Natural killer cell (primary cell): ENCODE data around the gene SHB. TPM values are rescaled to one million over a fixed set of nuclear protein-coding genes. Genes with fewer than 3 reads are reported as not detected.

Experiments used
- ATAC-seq, 3 donors: fragments of 150-1000 bp in 2 of 3; fragments of 200-7000 bp in 1 of 3; cut with Tn5 transposase; 1 replicate in 1 of 3; 2 replicates in 2 of 3; pipeline ENCODE4 v1.10.0; 2021; ENCODE audit warnings: mild to moderate bottlenecking in 2 of 3, moderate library complexity in 2 of 3
- DNase-seq, 2 donors: peaks; one replicate each; pipeline versions ENCODE4 v3.0.0 to v3.0.0-alpha.2; 2013 to 2021; ENCODE audit warnings: mixed read lengths in 1 of 2
- H3K27ac ChIP-seq: one replicate; pipeline ENCODE4 v1.5.1; 2013; ENCODE audit warnings: mild to moderate bottlenecking, low read length
- H3K27me3 ChIP-seq: one replicate; pipeline ENCODE4 v1.6.1; 2013; ENCODE audit warnings: low read length; ENCODE audit not compliant: control insufficient read depth, insufficient read depth
- H3K36me3 ChIP-seq: one replicate; pipeline ENCODE4 v1.6.1; 2013; ENCODE audit warnings: low read length; ENCODE audit not compliant: control insufficient read depth, insufficient read depth
- H3K4me1 ChIP-seq: one replicate; pipeline ENCODE4 v1.6.1; 2013; ENCODE audit warnings: low read length; ENCODE audit not compliant: control insufficient read depth, insufficient read depth
- H3K4me3 ChIP-seq: one replicate; pipeline ENCODE4 v1.5.1; 2013; ENCODE audit warnings: low read length
- H3K9me3 ChIP-seq: one replicate; pipeline ENCODE4 v1.6.1; 2013; ENCODE audit warnings: low read length; ENCODE audit not compliant: control insufficient read depth, insufficient read depth
- H3K27ac Mint-ChIP-seq, 2 donors: one replicate each; pipeline ENCODE4 v1.8.0; 2022; ENCODE audit warnings: mild to moderate bottlenecking in 2 of 2, mixed read lengths in 2 of 2, moderate library complexity in 1 of 2
- H3K27me3 Mint-ChIP-seq, 2 donors: one replicate each; pipeline ENCODE4 v1.8.0; 2022; ENCODE audit warnings: low read depth in 2 of 2, mixed read lengths in 2 of 2
- H3K36me3 Mint-ChIP-seq: one replicate; pipeline ENCODE4 v1.8.0; 2022; ENCODE audit warnings: mixed read lengths
- H3K4me1 Mint-ChIP-seq, 2 donors: one replicate each; pipeline ENCODE4 v1.8.0; 2022; ENCODE audit warnings: mixed read lengths in 2 of 2
- H3K4me3 Mint-ChIP-seq: one replicate; pipeline ENCODE4 v1.8.0; 2022; ENCODE audit warnings: mild to moderate bottlenecking, moderate library complexity, mixed read lengths
- H3K9me3 Mint-ChIP-seq, 2 donors: one replicate each; pipeline ENCODE4 v1.8.0; 2022; ENCODE audit warnings: mixed read lengths in 2 of 2
- WGBS: methylation state at CpG from one replicate; pipeline ENCODE4 v1.1.7; 2013; ENCODE audit warnings: missing lambda C conversion rate; ENCODE audit not compliant: insufficient coverage; 5-methylcytosine and 5-hydroxymethylcytosine counted together
- intact Hi-C: fragments of 100-400 bp; cut with micrococcal nuclease; formaldehyde crosslinking; loops from one replicate; pipeline ENCODE4 v1.14.2; 2022
- total RNA-seq, 4 donors: library from RNA; stranded (reverse); fragments of 120-200 nt in 1 of 4; gene quantifications; one replicate each; pipeline versions ENCODE4 v1.2.3 to v1.2.4, GENCODE V29; 2013 to 2022
- TF ChIP-seq, protein P1 (sequence below): fragments of 200-600 bp; IDR thresholded peaks from one replicate; pipeline ENCODE4 v1.8.0; 2022; ENCODE audit warnings: antibody characterized with exemption

SHB gene
- total RNA-seq, 3 donors from 2014 or later (not counting 1 experiment from before 2014, with no cell fraction given), result 2.7 to 7.1 (median 2.9) TPM

DNA sequence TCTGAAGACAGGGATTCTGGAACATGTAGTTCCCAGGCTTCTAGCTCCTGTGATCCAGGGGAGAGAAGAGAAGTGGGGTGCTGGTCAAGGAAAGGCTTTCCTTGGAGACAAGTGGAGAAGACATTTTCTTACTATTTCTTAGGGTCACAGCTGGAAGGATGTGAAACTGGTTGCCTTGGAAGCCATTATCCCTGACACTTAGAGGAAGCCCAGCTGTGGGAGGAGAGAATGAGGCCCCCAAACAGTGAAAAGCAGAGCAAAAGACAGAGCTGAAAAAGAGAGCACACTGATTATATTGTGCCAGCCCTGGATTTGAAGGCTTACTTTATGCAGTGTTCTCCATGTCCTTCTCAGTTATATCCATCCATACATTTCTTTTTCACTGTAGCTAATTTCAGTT, 17.5 kb upstream of the SHB start:
- ATAC-seq (no peak), DNase-seq (no peak)
- H3K9me3 Mint-ChIP-seq, result no peaks in the 10 kb centered on the region
- TF ChIP-seq, protein P1, sequence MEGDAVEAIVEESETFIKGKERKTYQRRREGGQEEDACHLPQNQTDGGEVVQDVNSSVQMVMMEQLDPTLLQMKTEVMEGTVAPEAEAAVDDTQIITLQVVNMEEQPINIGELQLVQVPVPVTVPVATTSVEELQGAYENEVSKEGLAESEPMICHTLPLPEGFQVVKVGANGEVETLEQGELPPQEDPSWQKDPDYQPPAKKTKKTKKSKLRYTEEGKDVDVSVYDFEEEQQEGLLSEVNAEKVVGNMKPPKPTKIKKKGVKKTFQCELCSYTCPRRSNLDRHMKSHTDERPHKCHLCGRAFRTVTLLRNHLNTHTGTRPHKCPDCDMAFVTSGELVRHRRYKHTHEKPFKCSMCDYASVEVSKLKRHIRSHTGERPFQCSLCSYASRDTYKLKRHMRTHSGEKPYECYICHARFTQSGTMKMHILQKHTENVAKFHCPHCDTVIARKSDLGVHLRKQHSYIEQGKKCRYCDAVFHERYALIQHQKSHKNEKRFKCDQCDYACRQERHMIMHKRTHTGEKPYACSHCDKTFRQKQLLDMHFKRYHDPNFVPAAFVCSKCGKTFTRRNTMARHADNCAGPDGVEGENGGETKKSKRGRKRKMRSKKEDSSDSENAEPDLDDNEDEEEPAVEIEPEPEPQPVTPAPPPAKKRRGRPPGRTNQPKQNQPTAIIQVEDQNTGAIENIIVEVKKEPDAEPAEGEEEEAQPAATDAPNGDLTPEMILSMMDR, result no peak
- Histone ChIP-seq H3K36me3 (no peaks in the 10 kb centered on the region), H3K9me3 (no peaks in the 10 kb centered on the region), H3K27ac (no peak overlapping the region), H3K4me1 (no peaks in the 10 kb centered on the region), H3K27me3 (no peaks in the 10 kb centered on the region), H3K4me3 (no peak overlapping the region)
- H3K27me3 Mint-ChIP-seq, result peaks cover 13 to 22% of the 10 kb centered on the region in 2 donors
- no peak overlapping the region for H3K27ac Mint-ChIP-seq
- H3K4me1 Mint-ChIP-seq, result peaks cover 5 to 6% of the 10 kb centered on the region in 2 donors
- intact Hi-C loops, result no loop called here
- H3K36me3 Mint-ChIP-seq, result no peaks in the 10 kb centered on the region
- no peak overlapping the region for H3K4me3 Mint-ChIP-seq

DNA sequence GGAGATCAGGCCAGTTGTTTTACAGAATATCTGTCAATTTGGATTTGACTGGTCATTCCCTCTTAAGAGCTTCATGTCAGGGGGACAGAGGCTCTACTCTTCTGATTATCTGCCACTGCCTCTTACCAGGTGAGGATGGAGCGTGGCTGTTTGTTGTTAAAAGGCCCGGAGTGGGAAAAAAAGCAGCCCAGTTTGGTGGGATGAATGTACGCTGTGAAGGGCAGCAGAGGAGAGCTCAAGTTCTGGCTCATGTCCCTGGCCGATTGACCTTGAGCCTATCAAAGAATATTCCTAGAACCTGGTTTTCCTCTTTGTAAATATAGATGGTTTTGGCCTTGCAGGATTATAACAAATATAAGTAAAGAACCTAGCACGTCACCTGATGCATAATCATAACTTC, 16.3 kb upstream of the SHB start:
- H3K27me3 ChIP-seq, result no peaks in the 10 kb centered on the region
- no peak overlapping the region for H3K27ac ChIP-seq
- no peaks in the 10 kb centered on the region for H3K36me3 ChIP-seq
- intact Hi-C loops, result no loop called here
- DNase-seq (no peak), ATAC-seq (no peak)
- H3K27me3 Mint-ChIP-seq, result peaks cover 6 to 22% of the 10 kb centered on the region in 2 donors
- no peak overlapping the region for H3K4me3 Mint-ChIP-seq
- WGBS, result 77% methylated on average over 5 of the region's 5 CpGs
- no peaks in the 10 kb centered on the region for H3K36me3 Mint-ChIP-seq
- H3K4me3 ChIP-seq, result no peak overlapping the region
- peaks cover 5 to 6% of the 10 kb centered on the region in 2 donors for H3K4me1 Mint-ChIP-seq
- TF ChIP-seq, protein P1, result no peak
- H3K27ac Mint-ChIP-seq, result no peak overlapping the region
- no peaks in the 10 kb centered on the region for H3K9me3 ChIP-seq
- H3K4me1 ChIP-seq, result no peaks in the 10 kb centered on the region
- H3K9me3 Mint-ChIP-seq, result no peaks in the 10 kb centered on the region

DNA sequence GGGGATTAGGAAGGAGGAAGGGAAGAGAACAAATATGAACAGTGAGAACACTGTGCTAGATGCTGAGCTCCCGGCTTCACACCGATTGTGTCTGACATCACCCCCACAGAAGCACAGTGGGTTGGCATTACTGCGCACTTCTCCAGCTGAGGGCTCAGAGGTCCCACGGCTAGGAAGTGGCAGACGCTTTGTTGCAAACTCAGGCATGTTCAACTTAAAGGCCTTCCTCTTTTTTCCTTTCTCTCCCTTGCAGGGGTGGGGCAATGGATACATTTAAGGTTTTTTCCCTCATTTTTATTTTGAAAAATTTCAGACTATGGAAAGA, 15.5 kb upstream of the SHB start:
- no peaks in the 10 kb centered on the region for H3K27me3 ChIP-seq
- H3K36me3 ChIP-seq, result no peaks in the 10 kb centered on the region
- H3K4me1 Mint-ChIP-seq, result peaks cover 5 to 6% of the 10 kb centered on the region in 2 donors
- H3K4me3 ChIP-seq, result no peak overlapping the region
- ATAC-seq, result no peak
- no peak overlapping the region for H3K27ac ChIP-seq
- intact Hi-C loops, result no loop called here
- no peaks in the 10 kb centered on the region for H3K36me3 Mint-ChIP-seq
- no peak for DNase-seq
- no peak overlapping the region for H3K4me3 Mint-ChIP-seq
- no peaks in the 10 kb centered on the region for H3K4me1 ChIP-seq
- no peaks in the 10 kb centered on the region for H3K9me3 Mint-ChIP-seq
- H3K27me3 Mint-ChIP-seq, result peaks cover 10 to 28% of the 10 kb centered on the region in 2 donors
- WGBS, result 23% methylated on average over 4 of the region's 5 CpGs
- H3K27ac Mint-ChIP-seq, result no peak overlapping the region
- TF ChIP-seq, protein P1, result no peak
- H3K9me3 ChIP-seq, result no peaks in the 10 kb centered on the region

DNA sequence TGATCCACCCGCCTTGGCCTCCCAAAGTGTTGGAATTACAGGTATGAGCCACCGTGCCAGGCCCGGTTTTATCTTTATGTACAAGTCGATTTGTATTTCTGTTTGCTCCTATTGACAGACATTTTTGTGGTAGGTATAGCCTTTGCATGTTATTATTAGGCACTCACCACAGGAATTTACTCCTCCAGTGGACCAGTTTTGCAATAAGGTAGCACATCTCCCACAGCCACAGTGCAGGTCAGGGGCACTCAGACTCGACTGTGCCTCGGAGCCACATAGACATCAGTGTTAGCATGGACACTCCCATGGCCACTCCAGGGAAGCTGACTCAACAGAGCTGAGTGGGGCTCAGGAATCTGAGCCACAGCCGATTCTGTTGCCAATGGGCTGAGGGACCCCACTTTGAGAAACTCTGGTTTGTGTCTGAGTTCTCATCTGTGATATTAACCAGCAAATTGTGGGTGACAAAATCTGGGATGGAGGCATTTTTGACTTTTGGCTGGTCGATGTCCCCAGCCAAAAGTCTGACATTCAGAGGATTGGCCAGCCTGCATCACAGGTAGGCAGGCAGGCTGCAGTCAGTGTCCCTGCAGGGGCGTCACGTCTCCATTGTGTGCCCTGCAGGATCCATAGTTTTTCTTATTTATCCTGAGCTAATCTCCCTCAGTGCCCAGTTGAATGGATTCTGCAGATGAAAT, 15.0 kb upstream of the SHB start:
- Mint-ChIP-seq H3K4me1 (peaks cover 5 to 6% of the 10 kb centered on the region in 2 donors), H3K9me3 (no peaks in the 10 kb centered on the region), H3K36me3 (no peaks in the 10 kb centered on the region), H3K27me3 (peaks cover 15 to 33% of the 10 kb centered on the region in 2 donors), H3K4me3 (no peak overlapping the region), H3K27ac (no peak overlapping the region)
- TF ChIP-seq, protein P1, result no peak
- Histone ChIP-seq H3K4me1 (no peaks in the 10 kb centered on the region), H3K36me3 (no peaks in the 10 kb centered on the region), H3K4me3 (no peak overlapping the region), H3K27me3 (no peaks in the 10 kb centered on the region), H3K27ac (no peak overlapping the region), H3K9me3 (no peaks in the 10 kb centered on the region)
- ATAC-seq, result no peak
- 92% methylated on average over 9 of the region's 10 CpGs for WGBS
- DNase-seq, result no peak
- intact Hi-C loops, result no loop called here
